Measurements from ENCODE around the gene HDGFL2.

Gene HDGFL2

DNA sequence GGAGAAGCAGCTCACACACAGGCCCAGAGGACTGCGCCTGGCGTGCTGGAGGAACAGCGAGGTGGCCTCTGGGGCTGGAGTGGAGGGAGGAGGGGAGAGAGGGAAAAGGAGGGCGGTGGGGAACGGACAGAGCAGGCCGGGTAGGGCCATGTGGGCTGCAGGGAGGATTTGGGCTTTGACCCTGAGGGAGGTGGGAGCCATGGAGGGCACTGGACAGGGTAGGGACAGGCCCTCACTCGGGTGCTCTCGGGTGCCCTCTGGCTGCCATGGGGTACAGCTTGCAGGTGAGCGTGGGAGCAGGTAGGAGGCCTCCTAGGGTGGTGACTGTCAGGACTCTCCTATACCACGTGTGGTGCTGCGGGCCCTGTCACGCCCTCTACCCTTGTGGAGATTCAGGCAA lies 23.4 kb downstream of the HDGFL2 start:
- Histone ChIP-seq H3K9me3 (ENCODE audit: control insufficient read depth in 1 of 2, low read length in 2 of 2) (no peaks in the 10 kb centered on the region), H3K27ac (ENCODE audit: low read length) (no peak overlapping the region), H3K4me1 (ENCODE audit: control insufficient read depth in 1 of 2, insufficient read depth in 2 of 2, low read length in 2 of 2) (no peaks in the 10 kb centered on the region), H3K36me3 (ENCODE audit: control insufficient read depth in 1 of 2, insufficient read depth in 2 of 2, low read length in 2 of 2) (peaks cover 8 to 59% of the 10 kb centered on the region in 2 donors), H3K27me3 (ENCODE audit: low read depth, low read length) (no peaks in the 10 kb centered on the region), H3K4me3 (ENCODE audit: low read depth in 1 of 2, low read length in 2 of 2) (no peak overlapping the region)

DNA sequence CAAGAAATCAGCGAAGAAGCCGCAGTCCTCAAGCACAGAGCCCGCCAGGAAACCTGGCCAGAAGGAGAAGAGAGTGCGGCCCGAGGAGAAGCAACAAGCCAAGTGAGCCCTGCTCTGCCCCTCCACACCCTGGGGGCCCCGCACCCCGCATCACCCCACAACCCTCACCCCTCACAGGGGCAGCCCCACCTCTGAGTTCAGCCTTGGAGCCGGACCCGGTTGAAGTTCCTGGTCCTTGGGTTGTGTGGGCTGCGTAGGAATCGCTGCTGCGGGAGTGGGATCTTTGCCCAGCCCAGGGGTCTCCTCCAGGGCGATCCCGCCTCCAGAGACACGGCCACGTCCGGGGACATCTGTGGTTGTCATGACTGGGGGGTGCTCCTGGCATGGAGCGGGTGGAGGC lies 24.2 kb downstream of the HDGFL2 start:
- H3K27me3 ChIP-seq (ENCODE audit: low read depth, low read length), result no peaks in the 10 kb centered on the region
- no peaks in the 10 kb centered on the region for H3K9me3 ChIP-seq (ENCODE audit: control insufficient read depth in 1 of 2, low read length in 2 of 2)
- no peak overlapping the region for H3K4me3 ChIP-seq (ENCODE audit: low read depth in 1 of 2, low read length in 2 of 2)
- peaks cover 7 to 65% of the 10 kb centered on the region in 2 donors for H3K36me3 ChIP-seq (ENCODE audit: control insufficient read depth in 1 of 2, insufficient read depth in 2 of 2, low read length in 2 of 2)
- H3K4me1 ChIP-seq (ENCODE audit: control insufficient read depth in 1 of 2, insufficient read depth in 2 of 2, low read length in 2 of 2), result no peaks in the 10 kb centered on the region
- no peak overlapping the region for H3K27ac ChIP-seq (ENCODE audit: low read length)

DNA sequence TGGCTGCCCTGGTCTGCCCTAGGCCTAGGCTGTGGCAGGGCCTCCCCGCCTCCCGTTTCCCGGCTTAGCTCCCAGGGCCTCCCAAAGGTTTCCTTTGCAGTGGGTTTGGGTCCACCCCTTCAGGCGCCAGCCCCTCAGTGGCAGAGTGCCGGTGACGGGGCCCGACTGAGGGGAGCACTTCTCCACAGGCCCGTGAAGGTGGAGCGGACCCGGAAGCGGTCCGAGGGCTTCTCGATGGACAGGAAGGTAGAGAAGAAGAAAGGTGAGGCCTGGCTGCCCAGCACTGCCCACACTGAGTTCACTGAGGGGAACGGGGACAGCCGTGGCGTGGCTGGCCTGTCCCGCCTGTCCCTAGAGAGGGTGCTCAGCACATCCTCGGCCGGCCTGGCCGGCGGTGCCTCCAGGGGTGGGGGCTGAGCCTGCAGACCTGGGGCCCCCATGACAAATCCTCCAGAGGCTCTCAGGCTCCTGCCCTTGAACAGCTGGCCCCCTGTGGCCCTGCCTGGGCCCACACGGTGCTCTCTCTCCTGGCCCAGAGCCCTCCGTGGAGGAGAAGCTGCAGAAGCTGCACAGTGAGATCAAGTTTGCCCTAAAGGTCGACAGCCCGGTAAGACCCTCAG lies 25.8 kb downstream of the HDGFL2 start:
- H3K4me1 ChIP-seq (ENCODE audit: control insufficient read depth in 1 of 2, insufficient read depth in 2 of 2, low read length in 2 of 2), result no peaks in the 10 kb centered on the region
- no peak overlapping the region for H3K27ac ChIP-seq (ENCODE audit: low read length)
- no peak overlapping the region for H3K4me3 ChIP-seq (ENCODE audit: low read depth in 1 of 2, low read length in 2 of 2)
- no peaks in the 10 kb centered on the region for H3K9me3 ChIP-seq (ENCODE audit: control insufficient read depth in 1 of 2, low read length in 2 of 2)
- no peaks in the 10 kb centered on the region for H3K27me3 ChIP-seq (ENCODE audit: low read depth, low read length)
- H3K36me3 ChIP-seq (ENCODE audit: control insufficient read depth in 1 of 2, insufficient read depth in 2 of 2, low read length in 2 of 2), result peaks cover 0 to 74% of the 10 kb centered on the region in 2 donors

GRCh38 chr19:4498694-4499093 lies 26.6 kb downstream of the HDGFL2 start:
- Histone ChIP-seq H3K4me1 (ENCODE audit: control insufficient read depth in 1 of 2, insufficient read depth in 2 of 2, low read length in 2 of 2) (no peaks in the 10 kb centered on the region), H3K36me3 (ENCODE audit: control insufficient read depth in 1 of 2, insufficient read depth in 2 of 2, low read length in 2 of 2) (peaks cover 0 to 75% of the 10 kb centered on the region in 2 donors), H3K27me3 (ENCODE audit: low read depth, low read length) (no peaks in the 10 kb centered on the region), H3K4me3 (ENCODE audit: low read depth in 1 of 2, low read length in 2 of 2) (no peak overlapping the region), H3K9me3 (ENCODE audit: control insufficient read depth in 1 of 2, low read length in 2 of 2) (no peaks in the 10 kb centered on the region), H3K27ac (ENCODE audit: low read length) (no peak overlapping the region)

- H3K27me3 ChIP-seq (ENCODE audit: low read depth, low read length), result no peaks in the 10 kb centered on the region
- no peak overlapping the region for H3K27ac ChIP-seq (ENCODE audit: low read length)
- H3K9me3 ChIP-seq (ENCODE audit: control insufficient read depth in 1 of 2, low read length in 2 of 2), result no peaks in the 10 kb centered on the region
- H3K4me1 ChIP-seq (ENCODE audit: control insufficient read depth in 1 of 2, insufficient read depth in 2 of 2, low read length in 2 of 2), result peaks cover 0 to 3% of the 10 kb centered on the region in 2 donors
- H3K36me3 ChIP-seq (ENCODE audit: control insufficient read depth in 1 of 2, insufficient read depth in 2 of 2, low read length in 2 of 2), result peaks cover 0 to 75% of the 10 kb centered on the region in 2 donors
- no peak overlapping the region for H3K4me3 ChIP-seq (ENCODE audit: low read depth in 1 of 2, low read length in 2 of 2)
These were observed 27.2 kb downstream of the HDGFL2 start for GRCh38 chr19:4499318-4499717.

DNA sequence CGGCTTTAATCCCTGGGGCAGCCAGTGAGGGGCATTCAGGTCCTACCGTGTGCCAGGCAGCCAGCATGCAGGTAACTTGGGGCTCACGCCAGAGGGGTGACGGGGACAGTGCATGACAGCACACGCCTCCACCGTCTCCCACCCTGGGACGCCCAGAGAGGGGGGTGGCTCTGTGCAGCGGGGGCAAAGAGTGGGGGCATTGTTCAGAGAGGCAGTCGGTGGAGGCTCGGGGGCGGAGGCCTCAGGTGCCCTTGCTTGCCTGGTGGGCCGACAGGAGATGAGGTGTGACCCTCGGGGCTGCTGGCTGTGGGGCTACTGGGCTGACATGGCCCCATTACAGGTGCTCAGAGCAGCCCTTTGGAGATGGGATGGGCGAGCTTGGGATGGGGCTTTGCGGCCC lies 27.8 kb downstream of the HDGFL2 start:
- H3K4me3 ChIP-seq (ENCODE audit: low read depth in 1 of 2, low read length in 2 of 2), result no peak overlapping the region
- peaks cover 0 to 75% of the 10 kb centered on the region in 2 donors for H3K36me3 ChIP-seq (ENCODE audit: control insufficient read depth in 1 of 2, insufficient read depth in 2 of 2, low read length in 2 of 2)
- peaks cover 0 to 9% of the 10 kb centered on the region in 2 donors for H3K4me1 ChIP-seq (ENCODE audit: control insufficient read depth in 1 of 2, insufficient read depth in 2 of 2, low read length in 2 of 2)
- no peaks in the 10 kb centered on the region for H3K27me3 ChIP-seq (ENCODE audit: low read depth, low read length)
- no peak overlapping the region for H3K27ac ChIP-seq (ENCODE audit: low read length)
- no peaks in the 10 kb centered on the region for H3K9me3 ChIP-seq (ENCODE audit: control insufficient read depth in 1 of 2, low read length in 2 of 2)

GRCh38 chr19:4500841-4501591 lies 28.9 kb downstream of the HDGFL2 start:
- Histone ChIP-seq H3K27ac (ENCODE audit: low read length) (no peak overlapping the region), H3K4me3 (ENCODE audit: low read depth in 1 of 2, low read length in 2 of 2) (no peak overlapping the region), H3K9me3 (ENCODE audit: control insufficient read depth in 1 of 2, low read length in 2 of 2) (no peaks in the 10 kb centered on the region), H3K27me3 (ENCODE audit: low read depth, low read length) (no peaks in the 10 kb centered on the region), H3K36me3 (ENCODE audit: control insufficient read depth in 1 of 2, insufficient read depth in 2 of 2, low read length in 2 of 2) (peaks cover 0 to 77% of the 10 kb centered on the region in 2 donors), H3K4me1 (ENCODE audit: control insufficient read depth in 1 of 2, insufficient read depth in 2 of 2, low read length in 2 of 2) (peaks cover 0 to 20% of the 10 kb centered on the region in 2 donors)

DNA sequence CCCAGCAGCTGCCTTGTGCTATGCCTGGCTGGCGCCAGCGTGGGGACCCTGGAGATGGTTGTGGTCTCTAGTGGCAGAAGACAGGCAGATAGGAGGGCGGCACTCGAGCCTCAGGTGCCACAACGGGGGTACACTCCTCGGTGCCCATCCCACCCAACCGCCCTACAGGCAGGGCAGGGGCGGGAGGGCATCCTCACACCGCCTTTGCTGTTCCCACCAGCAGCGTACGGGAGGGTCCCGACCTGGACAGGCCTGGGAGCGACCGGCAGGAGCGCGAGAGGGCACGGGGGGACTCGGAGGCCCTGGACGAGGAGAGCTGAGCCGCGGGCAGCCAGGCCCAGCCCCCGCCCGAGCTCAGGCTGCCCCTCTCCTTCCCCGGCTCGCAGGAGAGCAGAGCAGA lies 29.6 kb downstream of the HDGFL2 start:
- no peaks in the 10 kb centered on the region for H3K27me3 ChIP-seq (ENCODE audit: low read depth, low read length)
- peaks cover 0 to 24% of the 10 kb centered on the region in 2 donors for H3K4me1 ChIP-seq (ENCODE audit: control insufficient read depth in 1 of 2, insufficient read depth in 2 of 2, low read length in 2 of 2)
- H3K9me3 ChIP-seq (ENCODE audit: control insufficient read depth in 1 of 2, low read length in 2 of 2), result no peaks in the 10 kb centered on the region
- H3K27ac ChIP-seq (ENCODE audit: low read length), result no peak overlapping the region
- H3K36me3 ChIP-seq (ENCODE audit: control insufficient read depth in 1 of 2, insufficient read depth in 2 of 2, low read length in 2 of 2), result peaks cover 0 to 77% of the 10 kb centered on the region in 2 donors
- H3K4me3 ChIP-seq (ENCODE audit: low read depth in 1 of 2, low read length in 2 of 2), result no peak overlapping the region

DNA sequence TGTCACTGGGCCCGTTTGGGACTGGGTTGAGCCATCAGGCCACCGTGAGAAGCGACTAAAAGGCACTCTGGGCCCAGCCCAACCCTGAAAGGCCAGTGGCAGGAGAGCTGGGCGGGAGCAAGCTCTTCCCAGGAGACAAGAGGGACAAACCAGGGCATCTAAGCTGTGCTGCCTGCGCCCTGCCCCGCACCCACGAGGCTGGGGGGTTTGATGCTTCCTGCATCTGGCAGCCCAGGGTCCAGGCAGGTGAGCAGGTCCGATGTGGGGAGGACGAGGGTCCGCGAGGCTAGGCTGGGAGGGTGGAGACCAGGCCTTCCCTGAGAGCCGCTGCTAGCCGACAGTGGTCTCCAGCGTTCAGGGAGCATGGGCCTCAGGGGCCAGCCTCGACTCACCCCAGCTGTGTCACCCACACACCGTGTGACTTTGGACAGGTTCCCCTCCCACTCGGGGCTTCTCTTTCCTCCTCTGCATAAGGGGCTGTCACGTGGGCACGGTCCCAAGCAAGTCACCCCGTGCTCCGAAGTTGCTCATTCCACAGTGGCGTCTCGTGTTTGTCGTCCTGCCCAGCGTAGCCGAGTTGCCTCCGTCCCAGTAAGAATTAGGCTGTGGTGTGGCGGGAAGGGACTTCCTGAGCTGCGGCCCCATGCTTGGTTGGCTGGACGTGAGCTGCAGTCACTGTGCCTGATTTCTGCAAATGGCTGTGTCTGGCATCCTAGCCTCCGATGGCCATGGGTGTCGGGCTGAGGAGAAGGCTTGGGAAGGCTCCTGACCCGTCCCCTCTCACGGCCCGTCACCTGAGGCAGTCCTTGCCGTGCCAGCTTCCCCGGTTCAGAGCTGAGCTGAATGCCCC lies 30.4 kb downstream of the HDGFL2 start:
- Histone ChIP-seq H3K36me3 (ENCODE audit: control insufficient read depth in 1 of 2, insufficient read depth in 2 of 2, low read length in 2 of 2) (peaks cover 0 to 79% of the 10 kb centered on the region in 2 donors), H3K27ac (ENCODE audit: low read length) (no peak overlapping the region), H3K9me3 (ENCODE audit: control insufficient read depth in 1 of 2, low read length in 2 of 2) (no peaks in the 10 kb centered on the region), H3K4me1 (ENCODE audit: control insufficient read depth in 1 of 2, insufficient read depth in 2 of 2, low read length in 2 of 2) (peaks cover 0 to 29% of the 10 kb centered on the region in 2 donors), H3K4me3 (ENCODE audit: low read depth in 1 of 2, low read length in 2 of 2) (no peak overlapping the region), H3K27me3 (ENCODE audit: low read depth, low read length) (no peaks in the 10 kb centered on the region)

DNA sequence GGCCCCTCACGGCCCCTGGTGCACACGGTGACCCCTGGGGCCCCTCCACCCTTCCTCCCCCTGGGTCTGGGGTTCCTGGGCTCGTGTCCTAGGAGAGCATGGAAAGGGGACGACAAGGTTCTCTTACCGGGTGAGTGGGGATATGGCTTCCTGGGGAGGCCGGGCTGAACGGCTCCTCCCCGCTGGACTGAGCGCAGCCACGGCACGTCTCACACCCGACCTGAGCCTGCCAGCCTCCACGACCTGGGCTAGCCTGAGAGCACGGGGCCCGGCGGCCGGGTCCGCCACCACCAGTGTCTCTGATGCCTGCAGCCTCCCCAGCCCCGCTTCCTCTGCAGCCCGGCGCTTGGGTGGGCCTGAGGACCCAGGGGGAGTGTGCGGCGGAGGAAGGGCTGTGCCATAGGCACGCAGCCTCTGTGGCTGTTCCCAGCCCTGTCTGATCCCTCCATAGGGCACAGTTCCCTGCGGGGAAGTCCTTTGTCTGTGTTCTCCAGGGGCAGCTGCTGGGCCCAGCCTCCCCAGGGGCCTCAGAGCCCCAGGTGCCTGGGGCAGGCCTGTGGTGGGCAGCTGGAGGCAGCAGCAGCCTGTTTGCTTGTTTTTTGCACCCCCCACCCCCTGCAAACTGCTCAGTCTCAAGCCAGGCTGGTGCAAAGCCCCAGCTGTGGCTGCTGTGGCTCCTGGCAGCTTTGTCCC lies 31.2 kb downstream of the HDGFL2 start:
- H3K9me3 ChIP-seq (ENCODE audit: control insufficient read depth in 1 of 2, low read length in 2 of 2), result no peaks in the 10 kb centered on the region
- H3K36me3 ChIP-seq (ENCODE audit: control insufficient read depth in 1 of 2, insufficient read depth in 2 of 2, low read length in 2 of 2), result peaks cover 0 to 71% of the 10 kb centered on the region in 2 donors
- H3K27ac ChIP-seq (ENCODE audit: low read length), result no peak overlapping the region
- H3K4me3 ChIP-seq (ENCODE audit: low read depth in 1 of 2, low read length in 2 of 2), result no peak overlapping the region
- peaks cover 0 to 35% of the 10 kb centered on the region in 2 donors for H3K4me1 ChIP-seq (ENCODE audit: control insufficient read depth in 1 of 2, insufficient read depth in 2 of 2, low read length in 2 of 2)
- no peaks in the 10 kb centered on the region for H3K27me3 ChIP-seq (ENCODE audit: low read depth, low read length)

GRCh38 chr19:4503825-4504170 lies 31.7 kb downstream of the HDGFL2 start:
- H3K36me3 ChIP-seq (ENCODE audit: control insufficient read depth in 1 of 2, insufficient read depth in 2 of 2, low read length in 2 of 2), result peaks cover 0 to 66% of the 10 kb centered on the region in 2 donors
- no peak overlapping the region for H3K4me3 ChIP-seq (ENCODE audit: low read depth in 1 of 2, low read length in 2 of 2)
- peaks cover 0 to 35% of the 10 kb centered on the region in 2 donors for H3K4me1 ChIP-seq (ENCODE audit: control insufficient read depth in 1 of 2, insufficient read depth in 2 of 2, low read length in 2 of 2)
- no peaks in the 10 kb centered on the region for H3K9me3 ChIP-seq (ENCODE audit: control insufficient read depth in 1 of 2, low read length in 2 of 2)
- H3K27me3 ChIP-seq (ENCODE audit: low read depth, low read length), result no peaks in the 10 kb centered on the region
- H3K27ac ChIP-seq (ENCODE audit: low read length), result no peak overlapping the region

Measured in muscle layer of duodenum (tissue), 2 donors.